Activated CD4-positive, alpha-beta T cell treated with anti-CD3 and anti-CD28 coated beads, Interleukin-2, Interleukin-6, amounts not matched to agents 100 ng/mL and 50 ng/mL, durations not matched to agents 16 hours and 8 hours (primary cell): ENCODE results near the gene CPA5.

ENCODE experiments used
- DNase-seq: peaks from one replicate; pipeline ENCODE4 v3.0.0-alpha.2; 2020

Gene CPA5

GRCh38 chr7:130397758-130398073, 53.1 kb downstream of the CPA5 start:
- DNase-seq: no peak

DNA sequence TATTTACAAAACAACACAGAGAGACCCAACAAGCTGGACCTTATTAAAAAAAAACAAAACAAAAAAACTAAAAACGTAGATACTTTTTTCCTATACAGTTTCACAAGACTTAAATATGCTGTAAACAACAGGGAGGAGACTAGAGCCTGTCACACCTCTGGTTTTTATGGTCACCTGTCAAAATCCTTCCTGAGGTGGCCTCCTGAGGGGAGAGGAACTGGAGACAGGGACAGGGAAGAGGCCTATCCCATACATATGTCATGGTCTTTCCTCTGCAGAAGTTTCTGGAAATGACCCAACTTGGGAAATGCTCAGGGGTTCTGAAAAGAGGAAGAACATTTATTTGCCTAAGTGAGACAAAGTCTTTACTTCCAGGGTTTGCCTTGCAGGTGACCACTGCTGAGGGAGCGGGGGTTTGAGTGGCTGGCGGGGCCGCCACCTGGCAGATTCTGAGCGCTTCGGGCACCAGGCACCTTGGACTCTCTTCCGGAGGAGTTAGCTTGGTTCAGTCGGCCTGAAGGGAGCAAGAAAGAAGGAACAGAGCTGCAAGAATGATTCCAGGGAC, 54.0 kb downstream of the CPA5 start:
- no peak for DNase-seq

DNA sequence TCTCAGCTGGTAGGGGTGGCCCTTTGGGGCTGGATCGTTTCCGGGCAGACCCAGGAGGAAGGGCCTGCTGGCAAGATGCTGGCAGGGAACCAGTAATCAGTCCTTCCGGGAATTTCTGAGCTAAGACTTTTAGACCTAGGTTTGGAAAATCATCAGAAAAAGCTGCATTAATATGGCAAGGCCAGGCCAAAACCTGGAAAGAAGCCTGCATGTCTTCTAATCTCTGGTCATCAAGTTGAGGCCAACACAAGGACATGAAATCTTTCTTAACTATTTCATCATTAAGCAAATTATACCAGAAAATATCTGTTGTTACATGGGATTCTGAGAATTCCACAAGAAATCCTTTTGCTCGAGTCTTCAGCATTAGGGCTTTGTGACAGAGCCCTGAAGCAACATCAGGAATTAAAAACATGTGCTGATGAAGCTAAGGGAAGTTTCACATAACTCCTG, 55.5 kb downstream of the CPA5 start:
- DNase-seq: no peak

GRCh38 chr7:130401101-130401500, 56.5 kb downstream of the CPA5 start:
- no peak for DNase-seq

GRCh38 chr7:130401578-130401977, 57.0 kb downstream of the CPA5 start:
- DNase-seq: no peak

GRCh38 chr7:130405003-130405402, 60.4 kb downstream of the CPA5 start:
- DNase-seq: no peak

DNA sequence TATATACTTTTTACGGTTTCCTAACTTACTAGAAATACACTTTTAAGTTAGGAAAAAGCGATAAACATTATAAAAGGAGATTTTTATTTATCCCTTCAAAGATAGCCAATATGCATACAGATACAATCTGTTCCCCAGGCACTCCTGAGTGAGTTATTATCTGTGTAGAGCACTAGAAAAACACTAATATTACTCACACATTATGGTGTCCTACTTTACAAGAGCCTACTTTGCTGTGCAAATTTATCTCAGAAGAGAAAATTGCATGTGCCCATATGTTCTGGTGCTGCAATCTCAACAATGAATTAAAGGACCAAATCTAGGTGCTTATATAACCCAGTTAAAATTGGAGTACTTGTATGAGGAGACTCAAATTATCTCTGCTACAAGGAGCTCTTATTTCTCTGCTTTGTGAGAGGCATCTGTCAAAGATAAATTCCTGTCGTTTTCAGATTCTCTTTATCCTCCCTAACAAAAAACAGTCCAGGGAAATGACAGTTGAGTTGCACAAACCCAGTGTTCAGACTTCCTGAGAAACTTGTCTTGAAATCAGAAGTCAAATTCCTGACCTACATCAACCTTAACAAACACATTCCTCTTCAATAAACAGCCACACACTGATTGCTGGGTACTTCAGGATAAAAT, 64.6 kb downstream of the CPA5 start:
- DNase-seq: no peak

- no peak for DNase-seq
Observed at GRCh38 chr7:130409712-130410072, 65.1 kb downstream of the CPA5 start.

DNA sequence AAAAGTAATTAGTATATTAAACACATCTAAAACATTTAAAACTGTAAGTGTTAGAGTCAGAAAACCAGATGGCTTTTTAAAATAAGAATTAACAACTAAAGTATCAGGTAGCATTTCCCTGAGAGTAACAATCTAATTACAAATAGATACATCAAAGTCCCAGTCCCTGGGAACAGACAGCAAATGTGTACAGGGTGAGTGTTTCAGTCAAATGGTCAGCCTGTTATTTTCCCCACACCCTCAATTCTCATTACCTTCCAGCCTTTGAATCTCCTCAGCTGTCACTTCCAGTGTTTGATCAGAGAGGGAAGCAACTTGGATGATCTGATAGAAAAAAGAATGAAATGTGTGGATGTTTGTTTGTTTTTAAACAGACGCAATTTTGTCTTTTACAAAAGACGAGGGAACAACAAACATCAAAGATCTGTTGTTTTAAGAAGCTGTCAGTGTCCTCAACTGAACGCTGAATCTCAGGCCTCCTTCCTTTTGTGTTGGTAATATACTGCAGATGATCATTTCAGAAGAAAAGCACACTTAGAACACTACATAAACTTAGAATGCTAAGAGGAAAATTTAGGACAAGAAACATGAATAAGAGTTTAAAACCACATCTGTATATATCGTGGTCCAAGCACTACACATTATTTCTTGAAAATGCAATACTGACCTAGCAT, 66.4 kb downstream of the CPA5 start:
- no peak for DNase-seq

GRCh38 chr7:130413201-130413600, 68.6 kb downstream of the CPA5 start:
- no peak for DNase-seq

DNA sequence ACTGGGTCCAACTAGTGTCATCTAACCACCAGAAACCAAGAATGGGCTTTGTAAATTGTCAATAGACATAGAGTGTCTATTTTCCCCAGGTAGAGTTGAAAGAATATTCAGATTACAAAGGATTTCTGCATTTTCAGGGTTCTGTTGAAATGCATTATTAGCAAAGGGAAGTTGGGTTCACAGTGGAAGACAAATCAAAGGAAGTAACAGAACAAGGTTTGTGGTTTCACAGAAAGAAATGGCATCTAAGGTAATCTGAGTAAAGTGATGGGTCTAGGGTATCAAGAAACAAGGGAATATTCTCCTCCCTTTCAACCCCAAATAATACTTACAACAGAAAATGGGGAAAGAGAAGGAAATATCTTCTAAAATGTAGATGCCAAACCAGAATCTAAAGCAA, 70.4 kb downstream of the CPA5 start:
- no peak for DNase-seq

DNA sequence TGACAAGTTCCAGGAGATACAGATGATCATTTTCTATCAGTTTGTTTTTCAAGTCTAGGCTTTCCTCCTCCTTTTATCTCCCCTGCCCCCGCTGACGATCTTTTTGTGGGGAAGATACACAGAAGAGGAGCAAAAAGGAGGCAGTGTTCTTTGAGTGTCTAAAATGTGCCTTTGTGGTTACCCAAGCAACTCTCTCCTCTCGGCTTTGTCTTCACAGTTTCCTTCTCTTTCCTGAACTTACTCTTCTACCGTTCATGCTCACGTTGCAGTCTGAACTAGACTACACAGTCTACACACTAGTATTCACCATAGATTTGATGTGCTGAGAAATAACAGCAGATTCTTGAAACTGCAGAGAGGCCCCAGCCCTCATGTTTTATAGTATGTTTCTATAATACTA, 72.6 kb downstream of the CPA5 start:
- peak; percentile 45 for DNase-seq

- DNase-seq: no peak
Observed at GRCh38 chr7:130418306-130418705, 73.7 kb downstream of the CPA5 start.
